Right lobe of liver (tissue), 4 donors: ENCODE measurements around the gene PDZRN3.

ENCODE experiments used
- POLR2A ChIP-seq: fragments of 450-650 bp; IDR thresholded peaks from one replicate; pipeline ENCODE4 v1.6.1; 2017; ENCODE audit warnings: antibody characterized with exemption, mild to moderate bottlenecking
- TF ChIP-seq, protein P1 (sequence below), 4 donors: fragments of 200-600 bp in 3 of 4; fragments of 450-650 bp in 1 of 4; IDR thresholded peaks; one replicate each; pipeline versions ENCODE4 v1.5.1 to v1.8.0; 2016 to 2022; ENCODE audit warnings: antibody characterized with exemption in 4 of 4, mild to moderate bottlenecking in 2 of 4
- donor health status: DM: no; HTN: no; CAD: no.
- donor health status: DM: no; HTN: no; CAD: no.
- donor health status: DM: no; HTN: yes; CAD: no.

GRCh38 chr3:73543412-73543811 lies 81.3 kb downstream of the PDZRN3 start:
- TF ChIP-seq POLR2A: no peak
- TF ChIP-seq, protein P1, sequence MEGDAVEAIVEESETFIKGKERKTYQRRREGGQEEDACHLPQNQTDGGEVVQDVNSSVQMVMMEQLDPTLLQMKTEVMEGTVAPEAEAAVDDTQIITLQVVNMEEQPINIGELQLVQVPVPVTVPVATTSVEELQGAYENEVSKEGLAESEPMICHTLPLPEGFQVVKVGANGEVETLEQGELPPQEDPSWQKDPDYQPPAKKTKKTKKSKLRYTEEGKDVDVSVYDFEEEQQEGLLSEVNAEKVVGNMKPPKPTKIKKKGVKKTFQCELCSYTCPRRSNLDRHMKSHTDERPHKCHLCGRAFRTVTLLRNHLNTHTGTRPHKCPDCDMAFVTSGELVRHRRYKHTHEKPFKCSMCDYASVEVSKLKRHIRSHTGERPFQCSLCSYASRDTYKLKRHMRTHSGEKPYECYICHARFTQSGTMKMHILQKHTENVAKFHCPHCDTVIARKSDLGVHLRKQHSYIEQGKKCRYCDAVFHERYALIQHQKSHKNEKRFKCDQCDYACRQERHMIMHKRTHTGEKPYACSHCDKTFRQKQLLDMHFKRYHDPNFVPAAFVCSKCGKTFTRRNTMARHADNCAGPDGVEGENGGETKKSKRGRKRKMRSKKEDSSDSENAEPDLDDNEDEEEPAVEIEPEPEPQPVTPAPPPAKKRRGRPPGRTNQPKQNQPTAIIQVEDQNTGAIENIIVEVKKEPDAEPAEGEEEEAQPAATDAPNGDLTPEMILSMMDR (IDR thresholded peaks at IDR 0.05): no peak
